Inflammatory macrophage treated with lipopolysaccharide for 4 hours (primary cell): ENCODE results near the gene ZNF697.
"Not testable (repeated sequence)": the region's sequence is repeated elsewhere in the genome, so short reads cannot be mapped to it uniquely, and the experiment has no call there.

Experiments
- DNase-seq: peaks from one replicate; pipeline ENCODE4 v3.0.0-alpha.2; 2020

ZNF697 gene

GRCh38 chr1:119647734-119648619 is at the start of gene ZNF697:
Gene ZNF697, minus strand, starts transcription at chr1:119648266. Its CDS starts 22,166 bp downstream, at chr1:119626100.
- DNase-seq: peak; percentile 94

GRCh38 chr1:119697598-119697997 is 49.5 kb upstream of the ZNF697 start:
- DNase-seq: no peak

- DNase-seq: not testable (repeated sequence)
Observed at GRCh38 chr1:119696863-119697262, 48.8 kb upstream of the ZNF697 start.

GRCh38 chr1:119689511-119689910 is 41.4 kb upstream of the ZNF697 start:
- DNase-seq: no peak

- no peak for DNase-seq
Observed at GRCh38 chr1:119688810-119689209, 40.7 kb upstream of the ZNF697 start.

GRCh38 chr1:119687434-119688079 is 39.5 kb upstream of the ZNF697 start:
- DNase-seq: no peak

GRCh38 chr1:119686661-119687060 is 38.6 kb upstream of the ZNF697 start:
- no peak for DNase-seq

- no peak for DNase-seq
Observed at GRCh38 chr1:119683893-119684292, 35.8 kb upstream of the ZNF697 start.

GRCh38 chr1:119682141-119682540 is 34.1 kb upstream of the ZNF697 start:
- no peak for DNase-seq

- DNase-seq: no peak
Observed at GRCh38 chr1:119681560-119681959, 33.5 kb upstream of the ZNF697 start.

- DNase-seq: no peak
Observed at GRCh38 chr1:119680723-119681122, 32.7 kb upstream of the ZNF697 start.

GRCh38 chr1:119680193-119680592 is 32.1 kb upstream of the ZNF697 start:
- no peak for DNase-seq

- DNase-seq: no peak
Observed at GRCh38 chr1:119679223-119679622, 31.2 kb upstream of the ZNF697 start.

- DNase-seq: no peak
Observed at GRCh38 chr1:119676571-119677206, 28.6 kb upstream of the ZNF697 start.

GRCh38 chr1:119675349-119676345 is 27.6 kb upstream of the ZNF697 start:
- DNase-seq: peak; percentile 81

GRCh38 chr1:119674835-119675289 is 26.8 kb upstream of the ZNF697 start:
- no peak for DNase-seq

GRCh38 chr1:119674111-119674526 is 26.1 kb upstream of the ZNF697 start:
- no peak for DNase-seq

- no peak for DNase-seq
Observed at GRCh38 chr1:119673171-119673940, 25.3 kb upstream of the ZNF697 start.

- DNase-seq: no peak
Observed at GRCh38 chr1:119670898-119671297, 22.8 kb upstream of the ZNF697 start.

- DNase-seq: no peak
Observed at GRCh38 chr1:119667173-119667572, 19.1 kb upstream of the ZNF697 start.

- DNase-seq: no peak
Observed at GRCh38 chr1:119664067-119664466, 16.0 kb upstream of the ZNF697 start.
